Activated T-cell treated with anti-CD3 and anti-CD28 coated beads, Interleukin-2, amount 50 U/mL, for 24 hours (primary cell): ENCODE data around the gene KRTAP5-1.

Source experiments
- DNase-seq: peaks from one replicate; pipeline ENCODE4 v3.0.0-alpha.2; 2020
- H3K27ac Mint-ChIP-seq: 2 replicates; pipeline ENCODE4 v1.8.0; 2020; ENCODE audit warnings: mild to moderate bottlenecking, mixed read lengths
- H3K27me3 Mint-ChIP-seq: 2 replicates; pipeline ENCODE4 v1.8.0; 2020; ENCODE audit warnings: mixed read lengths
- H3K36me3 Mint-ChIP-seq: 2 replicates; pipeline ENCODE4 v1.8.0; 2020; ENCODE audit warnings: low read depth, mixed read lengths
- H3K4me1 Mint-ChIP-seq: 2 replicates; pipeline ENCODE4 v1.8.0; 2020; ENCODE audit warnings: low read depth, mixed read lengths
- H3K4me3 Mint-ChIP-seq: 2 replicates; pipeline ENCODE4 v1.8.0; 2020; ENCODE audit warnings: mild to moderate bottlenecking, moderate library complexity, mixed read lengths
- H3K9me3 Mint-ChIP-seq: 2 replicates; pipeline ENCODE4 v1.8.0; 2020; ENCODE audit warnings: mixed read lengths

Gene KRTAP5-1

DNA sequence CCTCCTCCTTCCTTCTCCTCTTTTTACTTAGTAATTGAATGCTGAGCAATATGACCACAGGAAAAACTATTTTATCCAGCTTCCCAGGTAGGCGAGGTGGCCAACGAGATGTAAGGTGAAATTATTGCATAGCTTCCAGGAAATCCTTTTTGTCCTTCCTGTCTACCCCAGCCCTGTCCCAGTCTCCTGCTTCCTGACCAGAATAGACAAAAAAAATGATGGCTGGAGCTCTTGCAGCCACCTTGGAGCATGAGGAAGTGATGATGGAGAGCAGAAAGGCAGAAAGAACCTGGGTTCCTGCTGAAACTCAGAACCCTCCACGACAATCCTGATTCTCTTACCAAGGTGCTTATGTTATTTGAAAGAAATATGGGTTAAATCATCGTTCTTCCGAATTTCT is 46.9 kb downstream of the KRTAP5-1 start:
- DNase-seq: no peak
- H3K4me1 Mint-ChIP-seq: peaks cover 32% of the 10 kb centered on the region
- H3K9me3 Mint-ChIP-seq: no peaks in the 10 kb centered on the region
- no peak overlapping the region for H3K27ac Mint-ChIP-seq
- no peaks in the 10 kb centered on the region for H3K27me3 Mint-ChIP-seq
- H3K36me3 Mint-ChIP-seq: peaks cover 15% of the 10 kb centered on the region
- no peak overlapping the region for H3K4me3 Mint-ChIP-seq

DNA sequence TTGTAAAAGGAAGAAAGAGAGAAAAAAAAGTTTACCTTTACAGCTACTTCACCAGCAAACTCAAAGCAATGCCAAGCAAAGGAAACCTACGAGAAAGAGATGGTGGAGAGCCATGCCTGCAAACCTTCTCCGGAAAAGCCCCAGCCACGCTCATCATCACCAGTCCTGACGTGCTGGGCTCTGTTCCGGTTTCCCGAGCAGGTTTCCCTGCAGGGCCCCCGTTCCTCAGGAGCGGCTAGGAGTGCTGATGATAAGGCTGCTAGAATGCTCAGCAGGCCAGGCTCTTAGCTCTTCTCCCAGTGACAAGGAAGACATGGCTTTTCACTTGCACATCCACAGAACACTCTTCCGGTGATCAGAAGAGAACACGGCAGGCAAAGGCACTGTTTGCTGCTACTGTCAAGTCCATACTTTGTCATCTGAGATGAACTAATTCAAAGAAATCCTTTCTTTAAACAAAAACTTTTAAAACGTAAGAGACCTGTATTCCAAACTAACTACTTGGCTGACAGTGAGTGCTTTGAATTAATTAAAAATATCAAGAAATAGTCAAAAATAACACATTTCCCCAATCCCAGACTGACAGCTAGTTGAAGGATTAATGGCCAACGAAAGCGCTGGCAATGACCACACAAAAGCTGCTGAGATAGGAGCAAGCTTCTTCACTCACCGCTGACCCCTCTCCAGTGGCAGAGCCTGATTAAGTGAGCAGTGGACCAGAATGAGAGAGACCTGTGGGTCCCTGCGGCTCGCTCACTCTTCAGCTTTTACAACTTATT is 48.8 kb downstream of the KRTAP5-1 start:
- H3K4me1 Mint-ChIP-seq: peaks cover 46% of the 10 kb centered on the region
- no peaks in the 10 kb centered on the region for H3K27me3 Mint-ChIP-seq
- H3K36me3 Mint-ChIP-seq: peaks cover 33% of the 10 kb centered on the region
- H3K4me3 Mint-ChIP-seq: no peak overlapping the region
- DNase-seq: no peak
- H3K9me3 Mint-ChIP-seq: no peaks in the 10 kb centered on the region
- H3K27ac Mint-ChIP-seq: no peak overlapping the region

DNA sequence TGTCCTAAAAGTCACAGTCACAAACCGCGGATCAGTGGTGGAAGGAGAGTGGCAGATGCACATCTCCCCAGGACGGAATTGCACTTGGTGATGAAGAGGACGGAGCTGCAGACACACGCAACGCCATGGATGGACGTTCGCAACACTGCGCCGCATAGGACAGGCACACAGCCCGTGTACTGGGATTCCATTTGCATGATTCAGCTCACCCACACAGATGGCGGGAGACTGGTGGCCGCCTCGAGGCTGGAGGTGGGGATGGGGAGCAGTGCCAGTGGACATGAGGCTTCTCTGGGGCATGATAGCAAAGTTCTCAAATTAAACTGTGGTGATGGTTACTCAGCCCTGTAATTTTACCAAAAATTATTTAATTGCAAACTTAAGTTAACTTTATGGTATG is 50.4 kb downstream of the KRTAP5-1 start:
- DNase-seq: no peak
- H3K27ac Mint-ChIP-seq: no peak overlapping the region
- H3K27me3 Mint-ChIP-seq: no peaks in the 10 kb centered on the region
- no peaks in the 10 kb centered on the region for H3K9me3 Mint-ChIP-seq
- H3K4me3 Mint-ChIP-seq: no peak overlapping the region
- peaks cover 35% of the 10 kb centered on the region for H3K36me3 Mint-ChIP-seq
- H3K4me1 Mint-ChIP-seq: peaks cover 55% of the 10 kb centered on the region
